ENCODE data around the gene ATF4. TPM values are rescaled to one million over a fixed set of nuclear protein-coding genes. Genes with fewer than 3 reads are reported as not detected.
A peak's percentile ranks its signal among the peaks of the same experiment; 100 is the strongest.

The ATF4 gene
- total and polyA plus RNA-seq, 3 donors from 2014 or later = 192 to 228 (median 227) TPM

DNA sequence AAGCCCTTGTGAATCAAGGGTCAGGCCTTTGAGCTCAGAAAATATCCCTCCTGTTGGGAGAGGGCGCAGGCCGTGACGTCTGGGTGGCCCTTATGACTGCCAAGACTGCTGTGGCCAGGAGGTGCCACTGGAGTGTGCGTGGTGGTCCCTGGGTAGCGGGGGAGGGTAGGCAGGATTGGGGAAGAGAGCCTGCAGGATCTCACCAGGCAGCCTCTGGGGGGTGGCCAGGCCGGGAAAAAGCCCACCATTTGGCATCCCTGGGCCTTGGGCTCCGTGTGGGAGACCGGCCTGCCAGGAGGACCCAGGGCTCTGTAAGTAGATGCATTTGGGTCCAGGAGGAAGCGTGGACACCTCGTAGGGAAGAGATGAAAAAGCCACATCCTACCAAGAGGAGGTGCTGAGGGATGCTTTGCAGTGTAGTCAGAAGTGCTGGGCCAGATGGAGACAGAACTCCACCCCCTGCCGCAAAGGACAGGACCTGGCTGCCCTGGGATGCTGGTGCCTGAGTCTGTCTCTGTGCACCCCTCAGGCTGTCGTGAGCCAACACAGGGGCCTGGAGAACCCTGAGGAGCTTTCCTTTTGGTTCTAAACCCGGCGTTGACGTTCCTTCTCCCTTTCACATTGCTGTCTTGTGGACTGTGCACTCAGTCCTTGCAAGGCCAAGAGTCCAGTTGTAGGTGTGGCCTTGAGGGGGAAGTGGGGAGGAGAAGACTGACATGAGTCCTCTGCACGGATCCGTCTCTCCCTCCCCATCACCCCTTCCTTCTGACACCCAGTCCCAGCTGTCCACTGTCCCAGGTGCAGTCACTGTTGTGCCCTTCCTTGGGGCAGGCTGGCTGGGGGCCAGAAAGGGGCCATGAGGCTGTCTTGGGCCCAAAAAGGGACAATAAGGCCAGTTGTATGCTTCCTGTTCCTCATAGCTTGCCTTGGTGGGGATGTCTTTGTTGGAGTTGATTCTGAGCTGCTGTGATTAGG lies 31.0 kb upstream of the ATF4 start:
- WGBS, 2 donors = 60 to 82% methylated on average over 14 to 17 of the region's 17 CpGs
- H3K9me3 ChIP-seq = no peaks in the 10 kb centered on the region
- TF ChIP-seq, protein P1, sequence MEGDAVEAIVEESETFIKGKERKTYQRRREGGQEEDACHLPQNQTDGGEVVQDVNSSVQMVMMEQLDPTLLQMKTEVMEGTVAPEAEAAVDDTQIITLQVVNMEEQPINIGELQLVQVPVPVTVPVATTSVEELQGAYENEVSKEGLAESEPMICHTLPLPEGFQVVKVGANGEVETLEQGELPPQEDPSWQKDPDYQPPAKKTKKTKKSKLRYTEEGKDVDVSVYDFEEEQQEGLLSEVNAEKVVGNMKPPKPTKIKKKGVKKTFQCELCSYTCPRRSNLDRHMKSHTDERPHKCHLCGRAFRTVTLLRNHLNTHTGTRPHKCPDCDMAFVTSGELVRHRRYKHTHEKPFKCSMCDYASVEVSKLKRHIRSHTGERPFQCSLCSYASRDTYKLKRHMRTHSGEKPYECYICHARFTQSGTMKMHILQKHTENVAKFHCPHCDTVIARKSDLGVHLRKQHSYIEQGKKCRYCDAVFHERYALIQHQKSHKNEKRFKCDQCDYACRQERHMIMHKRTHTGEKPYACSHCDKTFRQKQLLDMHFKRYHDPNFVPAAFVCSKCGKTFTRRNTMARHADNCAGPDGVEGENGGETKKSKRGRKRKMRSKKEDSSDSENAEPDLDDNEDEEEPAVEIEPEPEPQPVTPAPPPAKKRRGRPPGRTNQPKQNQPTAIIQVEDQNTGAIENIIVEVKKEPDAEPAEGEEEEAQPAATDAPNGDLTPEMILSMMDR (IDR thresholded peaks at IDR 0.05) = no peak
- no peak for TF ChIP-seq POLR2A (IDR thresholded peaks at IDR 0.05)
- peaks cover 10% of the 10 kb centered on the region for H3K4me1 ChIP-seq
- no peak overlapping the region for H3K27ac ChIP-seq
- H3K27me3 ChIP-seq = no peaks in the 10 kb centered on the region
- H3K36me3 ChIP-seq (ENCODE audit: low read depth, missing control alignments) = no peaks in the 10 kb centered on the region
- intact Hi-C loops (cut with DNase I; ENCODE audit: low total_unique reads) = no loop called here
- no peak overlapping the region for H3K4me3 ChIP-seq
- DNase-seq = no peak

DNA sequence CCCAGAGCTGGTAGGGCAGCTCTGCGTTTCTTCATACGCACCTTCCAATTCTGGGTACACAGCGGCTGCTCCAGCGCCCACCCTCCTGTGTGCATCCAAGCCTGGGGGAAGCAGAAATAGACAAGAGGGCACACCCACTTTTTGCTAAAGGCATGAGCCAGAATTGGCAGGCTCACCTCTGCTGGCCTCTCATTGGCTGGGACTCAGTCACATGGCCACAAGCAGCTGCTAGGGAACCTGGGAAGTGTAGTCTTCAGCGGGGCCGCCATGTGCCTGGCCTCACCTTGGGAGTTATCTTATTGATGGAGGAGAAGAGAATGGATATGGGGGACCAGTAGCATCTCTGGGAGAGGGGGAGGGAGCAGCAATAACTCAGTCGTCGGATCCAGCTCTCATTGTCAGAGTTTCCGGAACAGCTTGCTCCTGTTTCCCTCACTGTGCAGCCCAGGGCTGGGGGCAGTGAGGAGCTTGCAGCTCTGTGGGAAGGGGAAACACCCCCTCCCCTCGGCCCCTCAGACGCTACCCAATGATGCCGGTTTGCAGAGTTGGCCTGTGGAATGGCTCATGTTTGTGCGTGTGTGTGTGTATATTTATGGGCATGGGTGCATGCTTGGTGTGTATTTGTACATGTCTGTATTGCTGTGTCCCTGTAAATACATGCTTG lies 30.1 kb upstream of the ATF4 start:
- DNase-seq = peak; percentile 94
- H3K27ac ChIP-seq = no peak overlapping the region
- 34 to 43% methylated on average over 12 to 13 of the region's 13 CpGs for WGBS, 2 donors
- TF ChIP-seq, protein P1 (IDR thresholded peaks at IDR 0.05) = no peak
- TF ChIP-seq POLR2A (IDR thresholded peaks at IDR 0.05) = no peak
- no peak overlapping the region for H3K4me3 ChIP-seq
- H3K27me3 ChIP-seq = no peaks in the 10 kb centered on the region
- peaks cover 10% of the 10 kb centered on the region for H3K4me1 ChIP-seq
- intact Hi-C loops (cut with DNase I; ENCODE audit: low total_unique reads) = no loop called here
- H3K36me3 ChIP-seq (ENCODE audit: low read depth, missing control alignments) = no peaks in the 10 kb centered on the region
- no peaks in the 10 kb centered on the region for H3K9me3 ChIP-seq

DNA sequence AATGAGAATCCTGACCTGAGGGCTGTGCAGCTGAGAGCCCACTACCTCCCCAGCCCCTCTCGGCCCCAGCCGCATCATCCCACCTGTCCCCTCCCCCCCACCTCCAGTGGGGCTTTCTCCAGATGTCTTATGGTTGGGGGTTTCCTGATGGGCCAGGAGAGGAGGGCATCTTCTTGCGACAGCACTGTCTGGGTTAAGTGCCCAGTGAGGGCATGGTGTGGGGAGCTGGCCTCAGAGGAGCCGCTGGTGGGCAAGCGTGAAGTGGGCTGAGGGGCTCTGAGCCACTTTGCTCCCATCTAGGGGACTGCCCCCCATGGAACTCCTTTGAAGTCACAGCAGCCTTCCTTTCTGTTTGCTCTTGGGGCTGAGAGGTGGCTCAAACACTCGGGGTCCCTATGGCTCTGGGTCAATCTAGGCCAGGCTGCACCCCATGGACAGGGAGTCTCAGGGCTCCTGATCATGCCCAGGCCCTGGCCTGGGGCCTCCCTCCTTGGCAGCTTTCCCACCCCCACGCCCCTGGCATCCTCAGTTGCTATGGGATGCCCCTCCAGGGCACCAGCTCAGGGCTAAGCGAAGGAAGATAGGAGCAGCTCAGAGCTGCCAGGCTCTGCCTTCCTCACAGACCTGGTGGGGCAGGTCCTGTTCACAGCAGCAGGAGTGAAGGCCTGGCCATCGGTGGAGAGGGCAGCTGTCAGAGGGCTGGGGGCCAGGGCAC lies 29.2 kb upstream of the ATF4 start:
- Histone ChIP-seq H3K27ac (no peak overlapping the region), H3K27me3 (no peaks in the 10 kb centered on the region), H3K4me3 (no peak overlapping the region), H3K36me3 (ENCODE audit: low read depth, missing control alignments) (no peaks in the 10 kb centered on the region), H3K4me1 (peaks cover 10% of the 10 kb centered on the region), H3K9me3 (no peaks in the 10 kb centered on the region)
- intact Hi-C loops (cut with DNase I; ENCODE audit: low total_unique reads) = no loop called here
- no peak for TF ChIP-seq POLR2A (IDR thresholded peaks at IDR 0.05)
- TF ChIP-seq, protein P1 (IDR thresholded peaks at IDR 0.05) = no peak
- WGBS, 2 donors = 80 to 86% methylated on average over 6 to 9 of the region's 9 CpGs
- no peak for DNase-seq

DNA sequence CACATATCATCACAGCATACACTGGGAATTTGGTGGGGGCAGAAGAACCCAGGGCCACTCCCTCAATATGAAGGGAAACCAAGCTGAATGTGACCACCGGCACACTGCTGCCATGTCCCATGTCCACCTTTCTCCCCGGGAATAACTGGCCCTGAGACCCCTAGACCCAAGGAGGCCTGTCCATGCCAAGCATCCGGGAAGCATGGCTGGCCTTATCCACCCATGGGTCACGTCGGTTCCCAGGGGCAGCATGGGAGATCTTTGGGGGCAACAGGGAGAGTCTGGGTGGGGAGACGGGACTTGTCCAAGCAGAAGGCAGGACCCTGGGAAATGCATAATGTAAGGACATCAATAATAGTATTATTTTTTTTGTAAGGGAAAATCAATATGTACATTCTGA lies 28.7 kb upstream of the ATF4 start:
- H3K4me1 ChIP-seq = peaks cover 8% of the 10 kb centered on the region
- TF ChIP-seq, protein P1 (IDR thresholded peaks at IDR 0.05) = no peak
- no peak for TF ChIP-seq POLR2A (IDR thresholded peaks at IDR 0.05)

More for the DNA sequence above, 28.7 kb upstream of the ATF4 start:
- Histone ChIP-seq H3K27ac (no peak overlapping the region), H3K36me3 (ENCODE audit: low read depth, missing control alignments) (no peaks in the 10 kb centered on the region), H3K9me3 (no peaks in the 10 kb centered on the region), H3K27me3 (no peaks in the 10 kb centered on the region), H3K4me3 (no peak overlapping the region)
- 89 to 92% methylated on average over 5 to 6 of the region's 6 CpGs for WGBS, 2 donors
- no peak for DNase-seq
- intact Hi-C loops (cut with DNase I; ENCODE audit: low total_unique reads) = no loop called here

Data from testis (tissue), 3 donors.